SW 1271 (cell line): ENCODE measurements around the gene ABLIM1.

Experiments
- DNase-seq, 2 experiments: peaks; one replicate each; lab custom pipeline; 2025; lab: John Stamatoyannopoulos, UW

The ABLIM1 gene

DNA sequence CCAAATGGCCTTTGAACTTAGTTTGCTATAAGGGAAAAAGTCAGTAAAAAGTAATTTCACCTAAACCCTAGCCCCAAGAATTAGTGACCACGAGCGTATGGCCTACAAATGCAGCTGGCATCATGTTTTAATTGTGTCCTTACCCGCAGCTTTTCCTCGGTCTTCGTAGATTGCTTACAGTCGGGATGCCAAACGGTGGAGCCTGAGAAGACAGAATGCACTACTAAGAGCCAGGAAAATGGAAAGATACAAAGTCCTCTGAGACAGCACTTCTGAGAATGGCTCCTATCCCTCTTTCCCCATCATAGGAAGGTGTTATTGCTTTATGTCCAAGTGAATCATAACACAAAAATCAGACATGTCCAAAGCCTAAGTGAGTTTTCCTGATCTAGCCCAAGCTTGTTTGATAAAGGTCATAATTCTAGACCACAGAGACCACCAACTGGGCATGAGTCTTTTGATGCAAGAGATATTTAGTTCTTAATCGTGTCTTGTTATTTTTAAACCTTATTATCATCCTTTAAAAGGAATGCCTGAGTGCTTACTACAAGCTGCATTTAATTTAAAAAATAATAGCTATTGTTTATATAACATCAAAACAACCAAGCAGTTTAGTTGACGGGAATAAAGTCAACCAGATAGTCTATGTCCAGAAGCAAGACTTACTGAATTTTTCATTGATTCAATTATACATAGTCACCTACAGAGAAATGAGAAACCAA, 170.1 kb downstream of the ABLIM1 start:
- DNase-seq, result no peak

DNA sequence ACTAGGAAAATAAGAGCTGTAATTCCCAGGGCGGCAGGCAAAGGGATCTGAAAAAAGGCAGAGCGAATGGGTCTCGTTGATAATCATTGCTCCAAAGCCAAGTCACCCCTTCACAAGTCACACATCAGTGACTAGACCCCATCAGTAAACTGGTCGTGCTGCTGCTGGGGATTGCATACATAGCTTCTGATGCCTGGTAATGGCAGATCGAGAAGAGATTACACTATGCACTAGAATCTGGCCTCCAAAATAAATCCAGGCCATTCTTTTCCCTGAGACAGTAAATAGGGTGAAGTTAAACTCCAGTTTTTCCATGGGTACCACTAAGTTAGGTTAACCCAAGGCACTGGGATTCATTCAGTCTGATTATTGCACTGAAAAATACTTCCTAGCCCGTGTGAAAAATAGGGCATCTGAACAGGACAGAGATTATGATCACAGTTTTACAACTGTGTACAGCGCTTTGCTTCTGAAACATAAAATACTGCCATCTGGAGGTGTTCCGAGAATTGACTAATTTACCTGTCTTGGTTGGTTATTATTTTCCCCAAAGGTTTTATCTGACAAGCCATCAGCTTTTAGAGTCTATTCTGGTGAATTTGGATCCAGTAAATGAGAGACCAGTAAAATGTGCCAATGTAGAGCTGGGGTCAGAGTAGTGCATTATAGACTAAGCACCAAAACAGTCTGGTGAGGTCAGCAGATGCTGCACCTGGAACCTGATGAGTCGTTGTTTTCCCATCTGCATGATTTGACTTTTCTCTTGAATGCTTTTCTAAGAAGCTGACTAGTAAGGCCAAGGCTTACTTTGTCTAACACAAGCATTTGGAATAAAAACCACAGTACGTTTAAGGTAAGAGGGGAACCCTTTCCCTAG, 170.9 kb downstream of the ABLIM1 start:
- no peak for DNase-seq

DNA sequence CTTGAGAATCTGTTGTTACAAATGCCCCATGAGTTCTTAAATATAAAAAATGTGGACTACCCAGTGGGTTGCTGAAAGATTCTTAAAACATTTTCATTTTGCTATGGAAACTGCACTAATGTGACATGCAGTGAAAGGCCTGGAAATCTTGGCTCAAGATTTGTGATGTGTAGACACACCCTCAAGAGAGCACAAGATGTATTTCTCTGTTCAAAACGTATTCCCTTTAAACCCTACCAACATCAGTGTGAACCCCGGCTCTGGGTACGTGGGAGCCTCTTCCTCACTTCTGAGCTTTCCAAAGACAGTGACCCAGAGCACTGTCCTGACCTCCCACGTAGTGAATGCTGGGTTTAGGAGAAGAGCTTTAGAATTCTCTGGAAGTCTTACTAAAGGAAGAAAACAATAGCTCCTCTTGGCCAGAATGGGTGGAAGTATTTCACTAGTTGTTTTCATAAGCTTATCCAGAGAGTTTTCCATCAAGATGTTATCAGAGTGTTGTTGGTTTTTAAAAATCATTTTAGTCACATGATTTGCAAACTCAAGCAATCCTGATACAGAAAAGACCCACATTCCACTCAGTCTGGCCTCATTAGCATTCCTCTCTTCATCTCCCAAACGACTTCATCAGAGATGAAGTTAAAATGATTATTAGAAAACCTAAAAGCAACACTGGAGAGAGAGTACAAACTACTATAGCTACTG, 172.2 kb downstream of the ABLIM1 start:
- no peak for DNase-seq

DNA sequence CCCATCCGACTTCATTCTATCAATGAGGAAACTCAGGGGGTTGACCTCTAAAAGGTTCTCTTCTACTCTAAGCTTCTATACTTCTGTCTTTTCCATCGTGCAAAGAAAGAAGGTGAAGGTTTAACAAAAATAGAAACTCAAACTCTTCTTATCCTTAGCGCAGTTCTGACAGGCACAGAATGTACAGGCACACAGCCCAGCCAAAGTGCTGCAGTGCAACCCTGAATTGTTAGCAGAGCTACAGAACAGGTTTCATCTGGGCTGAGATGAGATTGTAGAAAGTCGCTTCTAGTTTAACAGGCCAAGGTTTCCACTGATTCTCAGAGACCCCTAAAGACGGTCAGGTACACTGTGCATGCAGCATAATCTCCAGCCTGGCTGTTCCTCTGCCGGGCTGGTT, 174.5 kb downstream of the ABLIM1 start:
- DNase-seq, result no peak

DNA sequence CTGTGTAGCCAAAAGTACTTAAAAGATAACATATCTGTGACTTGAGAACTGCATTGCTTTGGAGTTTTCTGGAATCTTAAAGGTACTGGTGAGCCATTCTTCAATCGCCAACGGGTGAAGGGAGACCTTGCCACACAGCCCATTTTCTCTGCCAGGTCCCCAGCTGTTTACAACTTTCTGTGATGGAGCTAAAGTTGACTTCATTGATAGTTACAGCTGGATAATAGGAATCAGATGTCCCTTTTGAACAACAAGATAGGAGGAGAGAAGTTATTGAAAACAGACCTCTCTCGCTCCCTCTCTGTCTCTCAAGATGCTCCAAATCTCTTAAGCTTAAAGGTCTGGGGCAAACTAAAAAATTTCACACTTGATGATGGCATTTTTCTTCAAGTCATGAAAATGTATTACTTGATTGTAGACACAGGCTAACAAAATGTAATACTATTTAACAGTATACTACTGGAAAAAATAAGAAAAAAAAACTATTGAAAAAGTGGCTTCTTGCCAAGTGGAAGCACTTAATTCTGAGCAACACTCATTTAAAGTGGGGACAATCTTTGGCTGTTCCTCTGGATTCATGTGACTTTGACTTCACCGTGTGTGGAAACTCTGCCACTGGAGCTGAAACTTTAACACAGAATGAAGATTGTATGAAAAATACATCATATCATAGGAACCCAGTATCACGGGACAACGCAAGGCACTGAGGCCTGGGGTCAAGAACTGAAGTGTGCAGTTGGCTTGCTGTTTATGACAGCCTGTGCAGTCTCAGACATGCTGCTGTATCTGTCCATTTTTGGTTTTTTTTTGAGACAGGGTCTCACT, 175.4 kb downstream of the ABLIM1 start:
- no peak for DNase-seq

DNA sequence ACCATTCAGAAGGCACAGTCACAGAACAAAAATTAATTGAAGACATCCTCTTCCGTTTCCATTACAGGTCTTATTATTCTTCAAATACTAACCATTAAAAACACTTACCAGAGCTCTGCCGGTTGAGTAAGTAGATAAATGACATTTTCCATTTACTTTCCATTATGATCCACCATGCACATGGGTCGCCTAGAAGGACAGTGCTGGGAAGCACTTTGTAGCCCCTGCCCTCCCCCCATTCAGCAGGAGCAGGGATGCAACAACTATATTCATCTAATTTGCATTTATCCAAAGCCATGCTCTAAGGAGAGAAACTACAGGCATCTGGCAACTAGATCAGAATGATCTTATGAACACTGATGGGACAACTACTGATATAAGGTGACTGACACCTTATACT, 177.0 kb downstream of the ABLIM1 start:
- DNase-seq, result no peak

DNA sequence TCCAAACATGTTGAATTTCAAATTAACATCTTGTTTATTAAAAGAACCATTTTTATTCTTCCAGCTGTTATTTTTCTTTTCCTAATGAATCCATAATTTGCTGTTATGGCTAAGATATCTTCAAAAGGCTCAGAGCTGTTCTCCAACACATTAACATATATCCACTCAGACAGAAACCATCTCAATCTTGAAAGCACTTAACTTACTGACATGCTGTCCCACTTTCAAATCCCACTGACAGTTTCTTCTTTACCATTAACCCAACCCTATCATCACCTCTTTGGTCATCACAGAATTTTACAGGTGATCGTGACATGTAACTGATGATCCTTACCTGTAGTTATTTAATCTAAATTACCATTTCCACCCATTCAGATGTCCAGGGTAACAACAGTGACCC, 178.2 kb downstream of the ABLIM1 start:
- no peak for DNase-seq

DNA sequence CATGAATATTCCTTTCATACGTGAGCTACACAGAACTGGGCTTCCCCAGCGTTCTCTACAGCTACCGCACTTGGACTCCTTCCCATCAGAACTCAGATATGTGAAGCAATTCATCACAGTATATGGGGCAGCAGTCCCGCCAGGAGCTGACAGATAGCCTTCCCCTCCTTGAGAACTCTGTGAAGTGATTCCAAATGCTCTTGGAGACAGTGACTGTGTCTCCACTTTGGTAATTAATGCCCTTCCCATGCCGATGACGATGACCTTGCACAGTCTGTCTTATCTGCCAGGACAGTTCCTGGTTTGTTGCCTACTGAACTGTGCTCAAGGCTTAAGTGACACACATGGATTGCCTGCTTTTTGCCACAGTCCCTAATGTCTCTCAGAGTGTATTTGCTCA, 178.8 kb downstream of the ABLIM1 start:
- no peak for DNase-seq

DNA sequence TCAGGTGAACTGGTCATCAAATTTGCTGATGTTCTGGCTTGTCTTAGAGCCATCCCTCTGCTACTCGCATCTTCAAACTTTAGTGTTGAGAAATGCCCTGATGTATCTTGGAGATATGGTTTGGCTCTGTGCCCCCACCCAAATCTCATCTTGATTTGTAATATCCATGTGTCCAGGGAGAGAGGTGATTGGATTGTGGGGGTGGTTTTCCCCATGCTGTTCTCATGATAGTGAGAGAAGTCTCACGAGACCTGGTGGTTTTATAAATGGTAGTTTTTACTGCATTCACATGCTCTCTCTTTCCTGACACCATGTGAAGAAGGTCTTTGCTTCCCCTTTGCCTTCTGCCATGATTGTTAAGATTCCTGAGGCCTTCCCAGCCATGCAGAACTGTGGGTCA, 179.8 kb downstream of the ABLIM1 start:
- DNase-seq, result no peak

DNA sequence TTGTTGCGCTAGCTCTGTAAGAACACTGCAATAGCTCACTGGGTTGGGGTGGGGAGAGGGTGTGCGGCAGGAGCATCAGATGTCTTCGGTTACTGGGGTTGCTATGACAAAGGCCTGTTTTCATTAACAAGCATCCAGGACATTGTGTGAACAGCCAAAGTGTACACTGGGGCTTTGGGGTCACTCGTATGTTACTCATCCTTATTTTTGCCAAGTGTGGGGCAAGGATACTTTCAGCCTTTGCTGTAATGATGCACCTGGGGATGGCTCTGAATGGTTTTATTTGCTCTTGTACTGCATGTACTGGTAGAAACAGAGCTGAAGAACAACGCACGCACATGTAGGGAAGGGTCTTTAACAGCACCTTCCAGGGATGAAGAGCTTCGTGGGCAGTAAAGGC, 180.8 kb downstream of the ABLIM1 start:
- no peak for DNase-seq

DNA sequence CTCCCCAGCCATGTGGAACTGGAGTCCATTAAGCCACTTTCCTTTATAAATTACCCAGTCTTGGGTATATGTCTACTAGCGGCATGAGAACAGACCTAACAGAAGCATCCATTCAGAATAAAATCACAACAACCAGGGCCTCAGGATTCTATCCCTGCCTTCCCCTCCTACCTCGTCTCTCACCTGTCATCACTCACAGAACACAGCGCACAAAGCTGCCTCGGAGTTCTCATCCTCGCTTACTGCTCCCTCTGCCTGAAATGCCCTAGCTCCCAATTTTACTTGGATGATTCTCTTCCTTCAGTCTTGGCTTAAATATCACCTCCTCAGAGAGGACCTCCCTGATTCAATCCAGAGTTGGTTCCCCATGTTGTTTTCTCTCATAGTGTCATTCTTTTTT, 183.1 kb downstream of the ABLIM1 start:
- DNase-seq, result no peak

DNA sequence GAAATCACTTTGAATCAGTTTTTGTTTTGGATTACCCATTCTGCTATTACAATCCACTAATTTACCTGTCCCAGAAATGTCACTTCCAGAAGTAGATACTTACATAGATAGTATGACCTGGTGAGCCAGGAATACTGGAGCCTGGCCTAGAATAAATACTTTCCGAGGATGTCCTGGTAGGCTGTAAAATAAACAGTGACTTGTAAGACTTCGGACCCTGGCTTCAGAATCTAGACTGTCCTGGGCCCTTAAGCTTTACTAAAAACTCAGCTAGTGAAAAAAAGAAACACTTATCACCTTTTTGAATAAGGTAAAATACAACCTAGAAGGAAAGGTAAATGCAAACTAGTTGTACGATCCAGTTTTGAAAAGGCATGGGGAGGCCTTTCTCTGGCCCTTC, 184.3 kb downstream of the ABLIM1 start:
- no peak for DNase-seq

DNA sequence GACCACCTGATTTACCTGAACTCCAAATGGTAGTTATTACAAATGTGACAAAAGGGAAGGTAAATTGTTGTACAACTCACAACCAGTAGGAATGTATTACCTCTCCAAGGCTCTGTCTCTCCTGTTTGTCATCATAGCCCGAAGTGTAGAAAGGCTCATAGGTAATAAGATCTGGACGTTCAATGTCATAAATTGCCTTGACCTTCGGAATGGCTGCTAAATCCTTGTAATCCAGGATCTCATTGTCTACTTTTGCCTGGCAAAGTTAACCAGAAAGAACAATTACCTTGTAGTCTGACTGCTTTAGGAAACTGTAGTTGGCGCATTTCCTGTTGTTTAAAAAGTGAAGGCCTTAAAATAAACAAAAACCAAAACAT, 185.2 kb downstream of the ABLIM1 start:
- DNase-seq, result no peak

DNA sequence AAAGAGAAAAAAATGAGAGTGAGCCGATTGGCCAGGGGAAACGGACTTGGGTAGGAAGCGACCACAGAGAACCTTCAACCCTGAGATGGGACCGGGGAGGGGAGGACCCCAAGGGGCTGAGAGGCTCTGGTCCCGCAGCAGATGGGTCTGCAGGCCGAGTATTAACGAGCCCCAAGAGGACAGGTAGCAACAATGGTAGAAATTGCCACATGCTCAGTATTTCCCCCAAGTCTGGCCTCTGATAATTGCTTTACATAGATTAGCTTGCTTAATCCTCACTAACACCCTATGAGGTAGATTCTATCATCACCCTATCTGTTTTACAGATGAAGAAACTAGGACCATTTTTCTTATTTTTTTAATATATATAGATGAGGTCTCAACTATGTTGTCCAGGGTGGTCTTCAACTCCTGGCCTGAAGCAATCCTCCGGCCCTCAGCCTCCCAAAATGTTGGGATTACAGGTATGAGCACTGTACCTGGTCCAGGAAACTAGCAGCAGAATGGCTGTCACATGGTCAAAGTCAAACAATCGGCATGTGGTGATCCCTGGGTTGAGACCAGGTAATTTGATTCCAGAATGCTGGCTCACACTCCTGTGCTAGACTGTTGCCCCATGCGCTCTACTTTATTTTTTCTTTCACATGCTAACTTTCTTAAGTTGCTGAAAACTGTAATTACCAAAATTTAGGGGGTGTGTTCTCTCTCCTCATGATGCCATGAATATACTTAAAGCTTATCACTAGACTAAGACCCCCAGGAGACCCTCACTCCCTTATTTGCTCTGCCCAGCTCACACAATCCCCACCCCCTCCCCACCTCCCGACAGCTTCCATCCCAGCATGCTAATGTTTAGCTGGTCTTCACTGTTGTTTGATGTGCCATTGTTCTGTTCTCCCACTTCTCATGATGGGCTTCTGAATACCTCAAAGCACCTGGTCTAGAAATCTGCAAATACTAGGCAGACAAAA, 185.9 kb downstream of the ABLIM1 start:
- no peak for DNase-seq

DNA sequence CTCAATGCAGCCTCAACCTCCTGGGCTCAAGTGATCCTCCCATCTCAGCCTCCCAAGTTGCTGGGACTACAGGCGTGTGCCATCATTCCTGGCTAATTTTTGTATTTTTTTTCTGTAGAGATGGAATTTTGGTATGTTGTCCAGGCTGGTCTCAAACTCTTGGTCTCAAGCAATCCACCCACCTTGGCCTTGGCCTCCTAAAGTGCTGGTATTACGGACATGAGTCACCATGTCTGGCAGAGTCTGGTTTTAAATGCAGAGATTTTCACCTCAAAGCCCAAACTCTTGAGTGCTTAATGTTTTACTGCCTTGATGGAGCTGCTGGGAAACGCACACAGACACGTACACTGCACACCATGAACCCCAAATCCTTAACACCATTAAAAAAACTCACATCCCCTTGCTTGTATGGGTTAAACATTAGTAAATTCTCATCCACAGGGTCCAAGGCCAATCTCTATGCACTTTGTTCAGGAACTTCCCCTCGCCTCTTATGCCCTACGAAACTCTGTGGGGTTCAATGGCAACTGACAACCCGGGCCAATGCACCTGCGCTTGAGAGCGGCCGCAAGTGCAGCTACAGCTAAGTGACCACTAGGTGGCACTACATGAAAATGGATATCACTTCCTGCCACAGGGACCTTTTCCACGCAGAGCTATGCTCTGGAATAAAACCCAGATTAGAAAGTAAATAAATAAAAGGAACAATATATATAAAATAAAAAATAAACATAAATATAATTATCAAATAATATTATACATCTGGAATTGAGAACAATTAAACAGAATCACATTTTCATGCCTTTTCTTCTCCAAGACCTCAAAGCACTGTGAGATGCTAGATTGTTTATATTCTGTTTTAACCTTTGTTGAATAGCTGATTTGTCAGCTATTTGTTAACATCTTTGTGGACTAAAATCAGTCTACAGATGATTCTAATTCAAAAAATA, 186.8 kb downstream of the ABLIM1 start:
- DNase-seq, result peak in 1 of 2 experiments; percentile 33

DNA sequence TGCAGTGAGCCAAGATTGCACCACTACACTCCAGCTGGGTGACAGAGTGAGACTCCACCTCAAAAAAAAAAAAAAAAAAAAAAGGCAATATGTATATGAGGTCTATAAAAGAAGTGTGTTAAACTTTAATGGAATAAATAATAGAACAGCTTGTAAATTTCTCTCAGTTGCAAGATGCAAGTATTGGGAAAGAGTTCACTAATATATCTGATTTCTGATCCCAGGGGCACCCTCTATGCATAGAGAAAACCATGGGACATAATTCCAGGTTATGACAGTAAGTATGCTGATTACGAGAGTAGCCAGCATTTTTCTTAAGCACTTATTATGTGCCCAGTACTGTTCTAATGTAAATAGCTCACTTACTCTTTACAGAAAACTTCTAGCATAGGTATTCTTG, 187.7 kb downstream of the ABLIM1 start:
- DNase-seq, result no peak

DNA sequence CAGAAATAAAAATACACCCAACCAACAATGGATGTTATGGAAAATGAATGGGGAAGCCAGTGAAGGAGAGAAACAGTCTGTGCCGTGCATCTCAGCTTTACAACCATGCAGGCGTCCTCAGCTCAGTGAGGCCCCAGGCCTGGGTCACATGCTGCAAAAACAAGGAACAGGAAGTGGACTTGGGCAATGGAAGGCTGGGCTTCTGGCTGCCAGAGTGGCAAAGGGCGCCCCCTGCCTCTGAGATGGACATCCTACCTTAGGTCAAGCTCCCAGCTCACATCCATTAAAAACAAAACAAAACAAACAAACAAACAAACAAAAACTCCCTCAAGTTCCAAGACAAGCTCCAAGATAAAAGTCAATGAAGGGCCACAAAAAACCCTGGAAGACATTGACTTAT, 199.1 kb downstream of the ABLIM1 start:
- peak in 1 of 2 experiments; percentile 1 for DNase-seq

DNA sequence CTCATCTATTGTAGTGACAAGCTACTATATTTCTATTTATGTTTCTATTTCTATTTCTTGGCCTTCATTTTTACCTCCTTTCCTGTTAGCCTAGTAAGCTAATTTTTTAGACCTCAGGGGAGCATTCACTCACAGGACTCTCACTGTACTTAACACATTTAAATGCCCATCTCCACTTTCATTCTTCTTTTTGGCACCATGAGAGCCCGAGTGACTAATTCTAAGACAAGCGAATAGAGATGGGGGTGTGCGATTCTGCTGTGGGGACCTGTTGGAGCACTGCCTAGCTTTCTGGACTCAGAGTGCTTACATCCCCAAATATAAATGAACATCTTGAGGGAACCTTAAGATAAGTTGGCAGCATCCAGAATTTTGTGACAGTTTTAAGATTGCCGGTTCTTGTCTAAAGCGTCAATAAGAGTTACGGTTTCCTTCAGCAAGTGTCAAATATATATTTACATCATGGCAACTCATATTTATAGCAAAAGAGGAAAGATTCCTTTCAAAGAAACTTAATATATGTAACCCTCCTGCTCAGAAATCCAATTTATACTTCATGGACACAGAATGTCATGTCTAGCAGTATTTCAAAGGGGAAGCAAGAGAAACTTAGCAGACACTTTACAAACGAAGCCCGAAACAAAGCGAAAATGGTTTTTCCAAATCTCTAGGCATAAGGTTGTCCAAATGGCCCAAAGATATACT, 199.7 kb downstream of the ABLIM1 start:
- DNase-seq, result no peak

DNA sequence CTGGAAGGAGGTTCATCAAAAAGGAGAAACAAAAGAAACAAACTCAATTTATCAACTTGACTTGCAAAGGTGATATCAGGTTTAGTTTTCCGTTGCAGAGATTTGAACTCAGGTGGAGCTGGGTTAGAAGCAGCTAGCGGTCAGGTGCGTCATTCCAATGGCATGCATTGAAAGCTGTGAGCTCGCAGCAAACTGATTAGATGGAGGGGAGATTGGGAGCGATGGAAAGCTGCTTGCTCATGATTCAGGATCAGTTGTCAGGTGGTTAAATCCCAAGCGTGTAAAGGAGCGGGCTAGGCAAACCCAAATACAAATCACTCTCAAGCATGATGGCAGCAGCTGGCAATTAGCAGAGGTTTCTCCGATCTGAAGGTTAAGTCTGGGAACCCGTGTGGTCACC, 204.5 kb downstream of the ABLIM1 start:
- DNase-seq, result no peak
